Measurements from ENCODE around the gene ARMS2. TPM values are rescaled to one million over a fixed set of nuclear protein-coding genes. Genes with fewer than 3 reads are reported as not detected.
A peak's percentile ranks its signal among the peaks of the same experiment; 100 is the strongest.

Gene ARMS2, protein sequence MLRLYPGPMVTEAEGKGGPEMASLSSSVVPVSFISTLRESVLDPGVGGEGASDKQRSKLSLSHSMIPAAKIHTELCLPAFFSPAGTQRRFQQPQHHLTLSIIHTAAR
- not detected in 2 replicates for total RNA-seq (2014; rRNA removed; shearing (Covaris generic))

DNA sequence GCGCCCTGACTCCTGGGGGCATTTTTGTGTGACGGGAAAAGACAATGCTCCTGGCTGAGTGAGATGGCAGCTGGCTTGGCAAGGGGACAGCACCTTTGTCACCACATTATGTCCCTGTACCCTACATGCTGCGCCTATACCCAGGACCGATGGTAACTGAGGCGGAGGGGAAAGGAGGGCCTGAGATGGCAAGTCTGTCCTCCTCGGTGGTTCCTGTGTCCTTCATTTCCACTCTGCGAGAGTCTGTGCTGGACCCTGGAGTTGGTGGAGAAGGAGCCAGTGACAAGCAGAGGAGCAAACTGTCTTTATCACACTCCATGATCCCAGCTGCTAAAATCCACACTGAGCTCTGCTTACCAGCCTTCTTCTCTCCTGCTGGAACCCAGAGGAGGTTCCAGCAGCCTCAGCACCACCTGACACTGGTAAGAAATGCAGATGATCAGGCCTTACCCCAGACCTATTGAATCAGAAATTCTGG, at the start of gene ARMS2:
Gene ARMS2 (plus strand): TSS at position 51 of the 478 bp plus-strand sequence. CDS start 75 bp downstream, at position 126.
- DNase-seq (ENCODE audit: low read depth): no peak

DNA sequence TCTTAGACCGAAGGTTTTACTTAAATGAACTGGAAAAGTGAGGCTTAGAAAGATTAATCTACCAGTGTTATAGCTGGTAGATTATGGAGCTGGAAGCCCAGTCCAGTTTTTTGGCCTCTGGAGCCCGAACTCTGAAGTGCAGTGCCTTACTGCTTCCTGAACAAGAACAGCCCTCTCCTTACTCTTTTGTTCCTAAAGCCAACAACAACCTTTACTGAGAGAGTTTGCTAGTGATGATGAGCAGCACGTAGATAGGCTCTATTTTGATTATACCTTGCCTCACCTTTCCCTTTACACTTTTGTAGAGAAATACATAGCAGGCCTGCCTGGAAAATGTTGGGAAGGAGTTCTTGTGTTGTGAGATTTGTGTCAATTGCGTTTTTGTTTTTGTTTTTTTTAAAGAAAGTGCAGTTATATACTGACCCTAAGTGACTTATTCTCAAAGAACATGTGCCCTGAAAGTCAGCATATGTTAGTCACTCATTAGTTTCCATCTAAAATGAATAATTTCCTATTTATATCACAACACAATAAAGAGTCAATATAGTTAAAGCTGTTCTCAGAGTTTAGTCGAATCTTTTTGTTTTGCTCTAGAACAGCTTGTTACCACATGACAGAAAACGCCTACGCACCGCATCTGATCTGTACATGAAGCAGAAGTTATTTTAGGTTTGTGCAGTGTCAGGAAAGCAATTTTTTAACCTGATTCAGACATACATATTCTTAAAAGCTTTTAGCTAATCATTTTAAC, 46.9 kb upstream of the ARMS2 start:
- no peak for DNase-seq (ENCODE audit: low read depth)

DNA sequence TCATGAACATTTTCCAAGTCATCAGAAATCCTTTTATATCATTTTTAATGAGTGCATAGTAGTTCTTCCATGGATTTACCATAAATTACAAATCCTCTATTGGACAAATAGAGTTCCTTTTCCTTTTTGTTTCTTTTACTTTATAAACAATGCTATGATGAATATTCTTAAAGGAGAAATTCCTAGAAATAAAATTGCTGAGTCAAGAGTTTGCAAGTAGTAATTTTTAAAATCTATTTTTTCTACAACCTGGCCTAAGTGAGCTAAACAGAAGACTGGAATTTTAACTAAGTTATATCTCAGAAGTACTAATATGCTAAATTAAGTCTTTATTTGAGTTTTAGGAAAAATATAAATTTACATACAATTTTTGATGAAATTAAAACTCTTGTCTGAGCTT, 41.1 kb upstream of the ARMS2 start:
- no peak for DNase-seq (ENCODE audit: low read depth)

DNA sequence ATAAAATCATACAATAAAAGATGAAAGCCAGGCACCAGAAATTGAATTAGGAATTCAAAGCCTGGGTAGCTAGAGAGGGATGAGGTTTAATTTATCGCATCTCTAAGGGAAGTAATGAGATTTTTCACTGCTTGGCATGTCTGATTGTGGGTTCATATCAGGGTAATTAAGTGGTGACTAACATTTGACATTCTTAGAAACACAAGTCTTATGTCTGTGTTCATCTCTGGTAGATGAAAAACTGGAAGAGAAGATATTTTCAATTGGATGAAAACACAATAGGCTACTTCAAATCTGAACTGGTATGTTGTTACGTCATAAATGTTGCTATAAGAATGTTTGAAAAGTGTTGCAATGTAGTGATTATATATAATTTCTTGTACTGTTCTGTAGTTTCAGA, 36.8 kb upstream of the ARMS2 start:
- DNase-seq (ENCODE audit: low read depth): no peak

DNA sequence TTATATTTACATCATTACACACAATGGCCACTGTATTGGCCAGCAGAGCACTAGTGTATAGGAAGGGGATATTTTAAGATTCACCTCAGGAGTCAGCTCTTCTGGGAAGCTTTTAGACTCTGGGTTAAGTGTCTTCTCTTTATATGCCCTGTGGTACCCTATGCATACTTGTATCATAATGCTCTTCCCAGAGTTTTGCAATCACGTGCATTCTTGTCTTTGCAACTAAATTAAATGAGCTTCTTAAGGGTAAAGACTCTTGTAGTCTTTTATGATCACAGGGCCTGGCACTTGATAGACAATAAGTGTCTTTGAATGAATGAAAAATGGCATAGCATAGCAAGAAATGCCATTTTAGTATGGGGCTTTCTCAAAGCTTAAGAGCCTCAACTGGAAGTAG, 35.4 kb upstream of the ARMS2 start:
- DNase-seq (ENCODE audit: low read depth): no peak

DNA sequence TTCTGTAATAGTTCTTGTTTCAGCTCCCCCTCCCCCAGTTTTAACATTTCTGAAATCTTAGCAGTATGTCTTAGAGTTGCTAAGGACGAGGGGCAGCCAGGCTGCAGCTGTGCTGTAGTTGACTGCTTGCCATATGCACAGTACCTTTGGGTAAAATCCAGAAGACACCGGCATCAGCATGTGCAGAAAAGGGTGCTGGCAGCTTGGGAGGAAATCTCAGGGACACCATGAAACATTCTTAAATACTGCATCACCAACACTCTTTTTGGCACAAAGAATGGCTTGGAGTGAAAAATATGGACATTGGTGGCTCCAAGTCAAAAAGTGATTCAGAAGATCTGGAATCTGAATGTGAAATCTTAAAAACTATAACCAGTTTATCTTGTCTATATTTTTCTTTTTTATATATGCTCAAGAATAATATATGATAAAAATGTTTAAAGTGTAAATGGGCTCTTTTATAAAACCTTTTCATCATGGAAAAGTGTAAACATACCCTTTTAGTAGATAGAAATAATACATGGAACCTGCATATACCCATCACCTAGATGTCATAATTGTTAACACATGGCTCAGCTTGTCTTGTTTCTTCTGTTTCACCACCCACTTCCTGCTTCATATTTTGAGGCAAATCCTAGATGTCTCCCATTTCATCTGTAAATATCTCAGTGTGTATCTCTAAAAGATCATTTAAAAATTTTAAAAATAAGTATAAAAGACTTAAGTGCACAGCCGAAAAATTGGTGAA, 34.4 kb upstream of the ARMS2 start:
- DNase-seq (ENCODE audit: low read depth): peak; percentile 12

DNA sequence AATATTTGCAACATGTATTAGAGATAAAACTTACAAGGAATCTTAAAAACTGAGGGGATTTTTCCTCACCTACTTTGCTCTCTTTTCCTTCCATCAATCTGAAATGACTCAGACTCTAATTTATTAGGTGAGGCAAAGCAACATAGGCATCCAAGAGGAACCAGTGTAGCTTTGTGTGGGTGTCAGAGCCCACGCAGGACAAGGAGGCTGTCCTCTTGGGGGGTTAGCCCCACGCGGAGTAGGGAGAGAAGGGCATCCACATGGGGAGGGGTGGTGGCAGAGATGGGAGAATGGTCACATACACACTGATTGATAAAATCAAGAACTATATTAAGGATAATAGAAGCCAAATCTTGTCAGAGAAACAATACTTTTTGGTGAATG, 33.8 kb upstream of the ARMS2 start:
- no peak for DNase-seq (ENCODE audit: low read depth)

DNA sequence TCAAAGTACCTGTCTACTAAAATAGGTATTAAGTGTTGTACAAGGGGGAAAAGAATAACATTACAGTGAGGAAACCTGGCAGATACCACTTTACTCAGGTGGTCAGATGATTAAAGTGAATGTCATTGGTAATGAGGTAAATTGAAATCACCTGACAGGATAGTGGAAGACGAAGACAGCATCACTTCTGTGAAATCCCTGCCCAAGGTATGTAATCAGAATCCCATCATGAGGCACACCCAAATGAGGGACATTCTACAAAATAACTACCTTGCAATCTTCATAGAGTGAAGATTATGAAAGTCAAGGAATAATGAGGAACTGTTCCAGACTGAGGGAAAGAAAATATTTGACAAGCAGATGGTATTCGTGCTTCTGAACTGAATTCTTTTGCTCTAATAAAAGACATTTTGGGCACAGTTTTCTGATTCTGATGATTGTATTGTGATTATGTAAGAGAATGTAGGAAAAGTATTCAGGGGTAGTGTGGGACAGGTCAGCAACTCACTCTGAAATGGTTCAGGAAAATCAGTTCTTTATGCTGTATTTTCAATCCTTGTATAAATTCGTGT, 33.3 kb upstream of the ARMS2 start:
- no peak for DNase-seq (ENCODE audit: low read depth)

DNA sequence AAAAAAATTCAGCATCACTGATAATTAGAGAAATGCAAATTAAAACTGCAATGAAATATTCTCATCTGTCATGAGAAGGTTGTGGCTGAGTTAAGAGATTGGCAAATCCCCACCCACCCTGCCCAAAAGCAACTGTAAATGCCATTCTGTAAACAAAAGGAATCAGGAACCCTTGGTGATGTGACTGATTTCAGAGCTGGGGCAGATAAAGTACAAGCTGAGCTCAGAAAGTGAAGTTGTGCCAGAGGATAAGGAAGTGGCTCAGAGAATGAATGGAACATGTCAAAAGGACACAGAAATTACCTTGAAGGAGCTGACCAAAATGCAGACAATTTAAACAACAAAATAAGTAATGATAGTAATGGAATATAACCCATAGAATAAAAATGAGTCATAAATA, 32.7 kb upstream of the ARMS2 start:
- DNase-seq (ENCODE audit: low read depth): no peak

DNA sequence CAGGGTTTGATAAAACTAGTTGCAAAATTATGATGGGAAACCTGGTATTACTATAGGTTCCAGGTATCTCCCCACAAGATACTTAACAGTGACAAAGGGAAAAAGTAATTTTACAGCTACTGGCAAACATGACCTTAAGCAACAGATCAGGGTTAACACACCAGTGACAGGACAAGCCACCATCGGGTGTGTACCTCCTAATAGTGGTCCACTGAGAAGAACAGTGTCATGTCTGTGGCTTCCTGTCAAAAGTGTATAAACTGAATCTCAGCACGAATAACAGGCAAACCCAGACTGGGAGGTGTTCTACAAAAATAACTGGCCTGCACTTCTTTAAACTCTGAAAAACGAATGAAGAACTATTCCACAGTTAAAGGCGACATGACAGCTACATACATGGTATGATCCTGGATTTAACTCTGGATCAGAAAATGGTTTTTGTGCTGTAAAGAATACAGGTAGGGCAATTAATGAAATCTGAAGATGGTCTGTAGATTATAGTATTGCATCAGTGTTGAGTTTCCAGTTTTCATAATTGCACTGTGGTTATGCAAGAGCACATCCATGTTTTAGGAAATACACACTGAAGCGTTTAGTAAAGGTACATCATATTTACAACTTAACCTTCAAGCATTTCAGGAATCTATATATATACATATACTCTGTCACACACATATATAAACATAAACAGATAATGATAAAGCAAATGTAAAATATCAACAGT, 32.0 kb upstream of the ARMS2 start:
- DNase-seq (ENCODE audit: low read depth): no peak

DNA sequence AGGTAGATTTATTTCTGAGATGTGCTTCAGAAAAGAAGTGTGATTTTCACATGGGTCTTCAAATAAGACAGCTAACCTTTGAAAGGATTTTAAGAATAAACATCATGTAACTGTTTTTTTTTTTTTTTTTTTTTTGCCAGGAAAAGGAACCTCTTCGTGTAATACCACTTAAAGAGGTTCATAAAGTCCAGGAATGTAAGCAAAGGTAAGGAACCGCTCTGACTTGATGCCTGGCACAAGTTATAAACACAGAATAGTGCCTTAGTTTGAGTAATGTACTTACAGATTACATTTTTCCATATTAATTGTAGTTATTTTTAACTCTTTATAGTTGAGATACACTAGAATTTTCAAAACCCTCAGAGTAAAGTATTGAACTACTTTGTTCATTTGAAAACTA, 30.4 kb upstream of the ARMS2 start:
- DNase-seq (ENCODE audit: low read depth): no peak

DNA sequence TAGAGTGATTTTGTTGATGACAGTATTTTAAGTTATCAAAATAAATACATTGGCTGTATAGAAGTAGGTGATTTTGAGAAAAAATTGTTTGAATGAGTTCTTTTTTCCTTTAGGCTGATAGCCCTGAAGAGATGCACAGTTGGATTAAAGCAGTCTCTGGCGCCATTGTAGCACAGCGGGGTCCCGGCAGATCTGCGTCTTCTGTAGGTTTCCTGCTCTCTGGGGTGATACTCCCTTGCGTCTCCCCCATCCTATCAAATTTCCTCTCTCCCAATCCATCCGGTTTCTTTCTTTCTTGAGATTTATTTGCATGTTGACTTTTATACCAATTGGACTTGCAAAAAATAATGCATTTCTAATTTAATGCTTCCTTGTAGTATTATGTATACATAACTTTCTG, 27.6 kb upstream of the ARMS2 start:
- no peak for DNase-seq (ENCODE audit: low read depth)

DNA sequence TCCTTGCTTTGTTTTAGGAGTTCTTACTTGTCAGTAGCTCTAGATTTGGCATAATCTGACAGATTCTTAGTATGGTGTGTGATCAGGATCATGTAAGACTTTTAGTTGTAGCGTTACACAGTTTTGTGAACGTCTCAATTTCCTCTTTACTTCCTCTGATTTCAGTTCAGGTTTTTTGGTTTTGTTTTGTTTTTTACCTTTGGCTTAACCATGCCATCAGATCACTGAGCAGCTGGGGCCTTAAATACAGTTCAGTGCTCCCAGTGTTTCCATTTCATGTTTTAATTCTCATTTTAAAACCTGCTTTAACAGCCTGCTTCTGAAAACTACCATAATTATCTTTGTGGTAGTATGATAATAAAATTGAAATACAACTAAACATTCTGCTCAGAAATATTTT, 27.2 kb upstream of the ARMS2 start:
- no peak for DNase-seq (ENCODE audit: low read depth)

DNA sequence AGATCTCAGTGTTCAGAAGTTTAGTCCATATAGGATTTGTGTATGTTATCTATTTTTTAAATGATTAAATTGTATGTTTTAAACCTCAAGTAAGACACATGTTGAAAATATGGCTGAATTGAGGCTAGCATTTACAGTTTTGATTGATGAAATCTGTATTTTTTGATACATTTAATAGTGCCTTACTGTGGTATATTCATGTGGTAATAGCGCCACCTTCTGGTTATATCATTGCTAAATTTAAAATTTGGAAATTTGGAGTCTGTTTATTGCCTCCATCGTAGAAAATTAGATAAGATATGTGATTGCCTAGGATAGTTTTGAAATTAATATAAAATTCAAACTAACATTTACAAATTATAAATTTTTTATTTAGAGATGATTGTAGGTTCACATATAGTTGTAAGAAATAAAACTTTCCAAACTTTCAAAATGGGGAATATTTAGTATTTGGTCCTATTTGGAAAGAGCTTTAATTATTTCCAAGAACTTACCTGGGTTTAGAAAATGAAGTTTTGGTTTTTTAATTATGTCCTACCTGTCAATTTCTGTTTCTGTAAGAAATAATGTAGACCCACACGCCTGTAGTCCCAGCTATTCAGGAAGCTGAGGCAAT, 19.1 kb upstream of the ARMS2 start:
- DNase-seq (ENCODE audit: low read depth): peak; percentile 39

DNA sequence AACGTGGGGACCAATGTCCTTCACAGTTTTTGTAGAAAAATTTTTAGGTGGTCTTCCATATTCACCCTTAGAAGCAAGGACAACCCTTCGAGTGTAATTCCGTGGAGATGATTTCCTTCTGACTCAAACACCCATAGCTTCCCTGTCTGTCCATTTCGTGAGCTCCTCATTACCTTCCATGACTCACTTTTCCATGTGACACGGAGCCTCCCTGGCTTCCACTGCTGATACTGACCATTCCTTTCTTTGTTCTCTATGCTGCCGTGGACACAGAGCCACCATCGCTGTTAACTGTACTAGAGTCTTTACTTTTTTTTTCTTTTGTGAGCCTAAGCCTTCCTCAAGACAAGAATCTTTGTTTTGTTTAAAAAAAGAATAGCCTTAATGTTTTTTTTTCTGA, 12.5 kb upstream of the ARMS2 start:
- peak; percentile 84 for DNase-seq (ENCODE audit: low read depth)

DNA sequence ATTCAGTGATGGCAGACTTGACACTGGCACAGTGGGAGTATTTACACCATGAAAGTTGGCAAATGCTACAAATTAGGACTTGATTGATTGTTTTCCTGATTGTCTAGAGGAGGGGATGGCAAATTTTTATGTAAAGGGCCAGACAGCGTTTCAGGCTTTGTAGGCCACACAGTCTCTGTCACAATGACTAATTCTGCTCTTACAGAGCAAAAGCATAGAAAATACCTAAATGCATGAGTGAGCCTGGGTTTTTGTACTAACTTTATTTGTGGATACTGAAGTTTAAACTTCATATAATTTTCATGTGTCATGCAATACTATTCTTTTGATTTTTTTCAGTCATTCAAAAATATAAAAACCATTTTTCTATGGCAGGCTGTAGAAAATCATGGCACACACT, 9.0 kb upstream of the ARMS2 start:
- DNase-seq (ENCODE audit: low read depth): no peak

DNA sequence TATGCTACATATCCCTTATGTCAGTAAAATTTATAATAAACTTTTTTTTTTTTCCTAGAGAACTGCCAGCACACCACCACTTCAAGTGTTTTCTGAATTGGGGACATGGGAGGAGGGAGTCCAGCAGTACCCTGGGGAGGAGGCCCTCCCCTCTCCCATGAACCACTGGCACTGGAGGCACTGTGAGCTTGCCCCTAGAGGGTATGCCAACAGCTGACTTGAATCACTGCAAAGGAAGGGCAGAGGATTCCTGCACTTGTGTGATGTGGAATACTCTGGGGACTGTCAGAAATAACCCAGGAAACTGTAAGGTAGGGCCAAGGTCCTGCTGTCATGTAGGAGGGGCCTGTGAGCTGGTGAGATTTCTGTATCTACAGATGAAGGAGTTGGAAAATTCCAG, 8.5 kb upstream of the ARMS2 start:
- no peak for DNase-seq (ENCODE audit: low read depth)

DNA sequence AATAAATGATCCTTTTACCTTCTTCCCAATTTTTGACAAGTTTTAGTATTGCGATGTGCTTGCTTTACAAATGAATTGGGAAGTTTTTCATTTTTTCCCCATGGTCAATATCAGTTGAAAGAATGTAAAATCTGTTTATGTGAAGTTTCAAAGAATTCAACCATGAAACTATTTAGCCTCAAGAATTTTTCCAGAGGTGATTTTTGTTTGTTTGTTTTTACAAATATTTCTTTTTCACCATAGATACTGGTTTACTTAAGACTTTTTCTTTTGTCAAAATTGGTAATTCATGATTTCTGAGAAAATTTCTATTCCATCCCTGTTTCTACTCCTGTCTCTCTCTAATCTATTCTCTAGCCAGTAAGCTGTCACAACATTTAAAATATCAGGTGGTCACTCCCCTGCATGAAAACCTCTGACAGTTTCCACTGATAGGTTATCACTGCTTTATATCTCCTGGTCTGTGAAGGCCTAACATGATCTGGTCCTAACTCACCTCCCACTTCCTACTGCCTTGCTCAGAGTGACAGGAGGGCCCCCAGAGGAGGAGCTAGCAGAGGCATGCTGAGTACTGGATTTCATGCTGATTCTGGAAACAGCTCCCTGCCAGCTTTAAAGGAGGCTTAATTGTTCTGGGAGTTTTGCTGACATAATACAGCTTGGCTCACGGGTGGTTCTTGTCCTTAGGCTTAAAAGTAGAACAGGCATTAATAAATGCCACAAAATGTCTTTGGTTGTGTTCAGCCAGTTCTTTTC, 7.6 kb upstream of the ARMS2 start:
- peak; percentile 8 for DNase-seq (ENCODE audit: low read depth)

DNA sequence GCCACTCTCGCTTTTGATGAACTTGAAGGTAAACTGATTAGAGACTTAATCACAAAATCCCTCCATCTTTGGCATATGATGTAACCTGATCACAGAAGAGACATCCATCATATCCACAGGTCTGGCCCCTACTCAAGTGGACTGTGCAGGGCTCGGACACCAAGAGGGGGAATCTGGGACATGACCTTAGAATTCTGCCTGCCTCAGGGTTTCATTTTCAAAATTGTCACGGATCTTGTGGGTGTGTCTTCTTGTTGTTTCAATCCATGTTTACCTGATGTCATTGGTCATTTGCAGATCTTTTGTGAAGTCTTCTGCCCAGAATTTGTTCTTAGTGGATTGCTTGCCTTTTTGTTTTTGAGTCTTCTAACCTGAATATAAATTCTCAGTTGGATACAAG, 5.9 kb upstream of the ARMS2 start:
- no peak for DNase-seq (ENCODE audit: low read depth)

DNA sequence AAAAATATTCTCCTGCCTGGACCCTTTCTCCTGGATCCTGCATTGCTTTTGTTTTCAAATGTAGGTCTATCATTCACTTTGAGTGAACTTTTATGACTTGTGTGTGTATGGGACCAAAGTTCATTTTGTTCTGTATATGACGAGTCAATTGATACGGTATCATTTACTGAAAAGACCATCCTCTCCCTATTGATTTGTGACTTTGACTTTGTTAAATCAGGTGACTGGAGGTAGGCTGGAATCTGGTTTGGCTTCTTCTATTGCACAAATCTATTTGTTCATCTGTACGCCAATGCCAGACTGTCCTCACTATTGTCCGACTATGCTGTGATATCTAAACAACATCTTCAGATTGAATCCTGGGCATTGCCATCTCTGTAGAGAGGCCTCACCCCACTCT, 5.3 kb upstream of the ARMS2 start:
- no peak for DNase-seq (ENCODE audit: low read depth)

Data from M059J (cell line).